CD4-positive, alpha-beta T cell treated with Interferon gamma for 1 hour (primary cell): ENCODE data around the gene ZSCAN23.
"Not testable (repeated sequence)": the region's sequence is repeated elsewhere in the genome, so short reads cannot be mapped to it uniquely, and the experiment has no call there.

ENCODE experiments used
- DNase-seq: peaks from one replicate; pipeline ENCODE4 v3.0.0-alpha.2; 2020

Gene ZSCAN23

GRCh38 chr6:28443112-28443773, at the start of gene ZSCAN23:
TSS of gene ZSCAN23 (minus strand) at chr6:28443491. CDS start at chr6:28436266, 7,225 bp downstream.
- peak; percentile 85 for DNase-seq

- no peak for DNase-seq
Observed at GRCh38 chr6:28491984-28492317, 48.7 kb upstream of the ZSCAN23 start.

GRCh38 chr6:28490205-28490890, 47.1 kb upstream of the ZSCAN23 start:
- DNase-seq: no peak

- DNase-seq: peak; percentile 35
Observed at GRCh38 chr6:28489366-28490204, 46.3 kb upstream of the ZSCAN23 start.

- no peak for DNase-seq
Observed at GRCh38 chr6:28488916-28489365, 45.6 kb upstream of the ZSCAN23 start.

- no peak for DNase-seq
Observed at GRCh38 chr6:28486988-28487742, 43.9 kb upstream of the ZSCAN23 start.

- no peak for DNase-seq
Observed at GRCh38 chr6:28486533-28486932, 43.2 kb upstream of the ZSCAN23 start.

- DNase-seq: no peak
Observed at GRCh38 chr6:28485482-28485881, 42.2 kb upstream of the ZSCAN23 start.

GRCh38 chr6:28480253-28480932, 37.1 kb upstream of the ZSCAN23 start:
- no peak for DNase-seq

GRCh38 chr6:28478518-28478917, 35.2 kb upstream of the ZSCAN23 start:
- DNase-seq: no peak

GRCh38 chr6:28474441-28475219, 31.3 kb upstream of the ZSCAN23 start:
- no peak for DNase-seq

- DNase-seq: not testable (repeated sequence)
Observed at GRCh38 chr6:28469153-28469745, 26.0 kb upstream of the ZSCAN23 start.

- DNase-seq: no peak
Observed at GRCh38 chr6:28468056-28468455, 24.8 kb upstream of the ZSCAN23 start.

GRCh38 chr6:28462401-28462800, 19.1 kb upstream of the ZSCAN23 start:
- DNase-seq: no peak

- DNase-seq: no peak
Observed at GRCh38 chr6:28458568-28458967, 15.3 kb upstream of the ZSCAN23 start.

- DNase-seq: no peak
Observed at GRCh38 chr6:28449056-28449455, 5.8 kb upstream of the ZSCAN23 start.

- not testable (repeated sequence) for DNase-seq
Observed at GRCh38 chr6:28447512-28447906, 4.2 kb upstream of the ZSCAN23 start.

GRCh38 chr6:28446818-28447511, 3.7 kb upstream of the ZSCAN23 start:
- DNase-seq: no peak

- not testable (repeated sequence) for DNase-seq
Observed at GRCh38 chr6:28444759-28445158, 1.5 kb upstream of the ZSCAN23 start.

- DNase-seq: no peak
Observed at GRCh38 chr6:28442586-28442985, 705 bp downstream of the ZSCAN23 start.
